SJSA1 (cell line): ENCODE results near the gene POPDC3. TPM values are rescaled to one million over a fixed set of nuclear protein-coding genes. Genes with fewer than 3 reads are reported as not detected.
"Not testable (repeated sequence)": the region's sequence is repeated elsewhere in the genome, so short reads cannot be mapped to it uniquely, and the experiment has no call there.

Source experiments
- DNase-seq, 2 experiments: peaks; one replicate each; pipeline ENCODE4 v3.0.0-alpha.2; 2015 to 2020; ENCODE audit warnings: low spot score in 2 of 2, low read depth in 1 of 2
- H3K27ac ChIP-seq: fragments of 250-450 bp; sonication (Bioruptor Pico); 2 replicates; pipeline ENCODE4 v1.5.1; 2020; ENCODE audit warnings: mild to moderate bottlenecking, moderate library complexity
- H3K27me3 ChIP-seq: fragments of 250-450 bp; sonication (Bioruptor Pico); replicated peaks from 2 replicates; pipeline ENCODE4 v1.5.1; 2020; ENCODE audit warnings: mild to moderate bottlenecking, moderate library complexity
- H3K36me3 ChIP-seq: fragments of 250-450 bp; sonication (Bioruptor Pico); 2 replicates; pipeline ENCODE4 v1.5.1; 2020; ENCODE audit warnings: mild to moderate bottlenecking
- H3K4me1 ChIP-seq: fragments of 250-450 bp; sonication (Bioruptor Pico); replicated peaks from 2 replicates; pipeline ENCODE4 v1.6.1; 2021; ENCODE audit warnings: mild to moderate bottlenecking
- H3K4me3 ChIP-seq: fragments of 250-450 bp; sonication (Bioruptor Pico); 2 replicates; pipeline ENCODE4 v1.5.1; 2020; ENCODE audit warnings: mild to moderate bottlenecking
- H3K9me3 ChIP-seq: fragments of 250-450 bp; sonication (Bioruptor Pico); replicated peaks from 2 replicates; pipeline ENCODE4 v1.5.1; 2020; ENCODE audit warnings: mild to moderate bottlenecking
- total RNA-seq: library from RNA; depleted of rRNA; stranded (reverse); fragments of >200 nt; shearing (Covaris generic); gene quantifications from 2 replicates; pipeline ENCODE4 v1.2.3, GENCODE V29; 2014

The POPDC3 gene
- total RNA-seq, 1 experiment from 2014 or later, result 51.3 TPM

DNA sequence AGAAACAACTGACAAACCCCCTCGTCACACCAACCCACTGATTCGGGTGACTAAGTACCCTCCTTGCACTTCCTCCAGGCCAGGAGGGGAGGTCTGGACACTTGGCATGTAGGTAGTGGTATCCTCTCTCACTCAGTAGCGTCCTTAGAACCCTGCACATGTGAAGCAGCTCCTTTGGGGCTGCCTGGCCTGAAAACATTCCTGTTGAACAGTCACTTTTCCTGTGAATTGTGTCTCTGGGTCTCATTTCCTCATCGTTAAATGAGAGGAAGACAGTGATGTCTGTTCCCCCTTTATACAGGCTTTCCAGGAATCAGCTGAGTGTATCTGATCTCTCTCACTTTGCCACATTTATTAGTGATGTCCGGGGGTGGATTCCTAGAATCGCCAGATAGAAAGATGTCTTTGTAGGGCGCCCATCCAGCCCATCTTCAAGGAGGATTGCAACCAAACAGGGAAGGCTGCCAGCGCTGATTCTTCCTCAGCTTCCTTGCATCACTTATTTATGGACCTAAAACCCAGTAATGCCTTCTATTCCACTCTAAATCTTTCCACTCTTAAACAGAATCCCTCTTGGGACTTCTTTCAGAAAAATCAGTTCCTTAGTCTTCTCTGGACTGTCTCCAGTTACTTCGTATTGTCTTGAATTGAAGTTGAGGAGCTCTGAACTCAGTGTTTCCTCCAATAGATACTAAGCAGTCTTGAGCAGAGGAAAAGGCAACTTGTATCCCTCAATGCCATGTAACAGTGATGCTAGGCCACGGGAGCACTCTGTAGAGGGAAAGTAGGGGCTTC lies 9.4 kb upstream of the POPDC3 start:
- Histone ChIP-seq H3K4me3 (no peak overlapping the region), H3K9me3 (no peaks in the 10 kb centered on the region), H3K4me1 (peaks cover 23% of the 10 kb centered on the region), H3K27ac (no peak overlapping the region), H3K36me3 (no peaks in the 10 kb centered on the region), H3K27me3 (no peaks in the 10 kb centered on the region)
- DNase-seq, result no peak

DNA sequence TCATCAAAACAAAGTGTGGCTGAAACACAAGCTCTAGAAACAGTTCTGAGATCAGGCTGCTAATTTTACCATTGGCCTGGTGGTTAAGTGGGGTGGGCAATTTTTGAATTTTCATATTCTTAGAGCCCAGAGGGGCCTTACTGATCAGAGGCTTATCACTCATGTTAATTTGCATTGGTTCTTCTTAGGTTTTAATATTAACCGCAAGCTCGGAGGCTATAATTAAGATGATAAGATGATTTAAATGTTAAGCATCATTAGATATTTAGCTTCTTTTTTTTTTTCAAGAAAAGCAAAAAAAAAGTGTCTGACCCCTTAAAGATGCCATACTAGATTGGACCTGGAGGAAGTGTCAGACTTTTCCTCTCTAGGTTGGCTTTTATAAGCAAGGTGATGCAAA lies 8.4 kb upstream of the POPDC3 start:
- H3K4me1 ChIP-seq, result peaks cover 28% of the 10 kb centered on the region
- no peaks in the 10 kb centered on the region for H3K36me3 ChIP-seq
- no peaks in the 10 kb centered on the region for H3K9me3 ChIP-seq
- no peaks in the 10 kb centered on the region for H3K27me3 ChIP-seq
- H3K4me3 ChIP-seq, result no peak overlapping the region
- DNase-seq, result no peak
- no peak overlapping the region for H3K27ac ChIP-seq

DNA sequence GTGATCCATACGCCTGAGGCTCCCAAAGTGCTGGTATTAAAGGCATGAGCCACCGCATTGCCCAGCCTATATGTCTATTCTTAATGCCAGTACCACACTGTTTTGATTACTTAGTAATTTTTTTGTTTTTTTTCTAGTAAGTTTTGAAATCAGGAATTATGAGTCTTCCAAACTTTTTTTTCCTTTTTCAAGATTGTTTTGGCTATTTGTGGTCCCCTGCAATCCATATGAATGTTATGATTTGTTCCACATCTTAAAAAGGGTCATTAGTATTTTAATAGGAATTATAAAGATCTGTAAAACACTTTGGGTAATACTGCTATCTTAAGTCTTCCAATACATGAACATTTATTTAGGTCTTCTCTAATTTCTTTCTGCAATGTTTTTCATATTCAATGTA lies 6.8 kb upstream of the POPDC3 start:
- no peaks in the 10 kb centered on the region for H3K9me3 ChIP-seq
- H3K27me3 ChIP-seq, result no peaks in the 10 kb centered on the region
- no peaks in the 10 kb centered on the region for H3K36me3 ChIP-seq
- H3K27ac ChIP-seq, result no peak overlapping the region
- no peak overlapping the region for H3K4me3 ChIP-seq
- H3K4me1 ChIP-seq, result peaks cover 25% of the 10 kb centered on the region
- no peak for DNase-seq

DNA sequence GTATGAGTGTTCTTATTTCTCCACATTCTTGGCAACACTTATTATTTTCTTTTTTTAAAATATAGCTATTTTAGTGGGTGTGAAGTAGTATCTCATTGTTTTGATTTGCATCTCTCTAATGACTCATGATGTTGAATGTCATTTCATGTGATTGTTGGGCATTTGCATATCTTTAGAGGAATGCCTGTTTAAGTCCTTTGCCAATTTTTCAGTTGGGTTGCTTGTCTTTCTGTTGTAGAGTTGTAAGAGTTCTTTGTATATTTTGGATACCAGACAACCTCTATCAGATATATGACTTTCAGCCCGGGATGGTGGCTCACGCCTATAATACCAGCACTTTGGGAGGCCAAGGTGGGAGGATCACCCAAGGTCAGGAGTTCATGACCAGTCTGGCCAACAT lies 5.1 kb upstream of the POPDC3 start:
- no peaks in the 10 kb centered on the region for H3K27me3 ChIP-seq
- DNase-seq, result peak in 1 of 2 experiments; percentile 46
- no peaks in the 10 kb centered on the region for H3K36me3 ChIP-seq
- H3K4me1 ChIP-seq, result peaks cover 25% of the 10 kb centered on the region
- no peak overlapping the region for H3K27ac ChIP-seq
- no peaks in the 10 kb centered on the region for H3K9me3 ChIP-seq
- no peak overlapping the region for H3K4me3 ChIP-seq

DNA sequence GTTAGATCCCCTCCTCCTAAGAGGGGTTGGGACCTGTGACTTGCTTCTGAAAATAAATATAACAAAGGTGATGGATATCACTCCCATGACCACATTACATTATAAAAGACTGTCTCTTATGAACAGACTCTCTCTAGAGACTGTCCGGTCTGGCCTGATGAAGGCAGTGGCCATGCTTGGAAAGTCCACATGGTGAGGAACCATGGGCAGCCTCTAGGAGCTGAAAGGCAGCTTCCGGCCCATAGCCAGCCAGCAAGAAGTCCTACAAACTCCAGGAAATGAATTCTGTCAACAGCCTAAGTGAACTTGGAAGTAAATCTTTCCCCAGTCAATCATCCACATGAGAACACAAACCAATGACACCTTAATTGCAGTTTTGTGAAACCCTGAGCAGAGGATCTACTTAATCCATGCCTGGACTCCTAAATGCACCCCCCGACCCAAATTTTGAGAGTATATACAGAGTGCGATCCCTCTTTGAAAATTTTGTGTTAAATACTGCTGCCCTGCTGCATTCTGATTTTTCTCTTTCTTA lies 2.2 kb upstream of the POPDC3 start:
- H3K9me3 ChIP-seq, result 0 out of 2 replicates have a peak, but pooled peaks cover 3% of the 10 kb centered on the region
- H3K36me3 ChIP-seq, result peaks cover 3% of the 10 kb centered on the region; the same call in 1 of the 2 replicates
- H3K4me1 ChIP-seq, result peaks cover 45% of the 10 kb centered on the region
- H3K27me3 ChIP-seq, result no peaks in the 10 kb centered on the region
- no peak for DNase-seq
- H3K27ac ChIP-seq, result no peak overlapping the region
- no peak overlapping the region for H3K4me3 ChIP-seq

DNA sequence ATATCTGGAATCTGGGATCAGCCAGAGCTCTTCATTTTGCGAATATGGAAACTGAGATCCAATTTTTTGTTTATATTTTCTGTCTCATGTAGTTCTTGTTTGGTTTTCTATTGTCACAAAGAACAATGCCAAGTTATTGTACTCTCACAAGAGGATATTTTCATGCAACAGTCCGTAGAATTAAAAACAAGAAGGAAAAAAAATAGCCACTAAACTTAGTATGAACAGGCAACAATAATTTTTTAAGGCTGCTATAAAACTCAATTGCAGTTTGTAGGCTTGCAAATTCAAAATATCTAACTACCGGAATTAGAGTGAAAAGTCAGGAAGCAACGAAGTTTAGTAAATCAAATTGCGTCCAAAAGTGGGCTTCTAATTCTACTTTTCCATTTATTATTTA lies 1.2 kb downstream of the POPDC3 start:
- Histone ChIP-seq H3K27me3 (no peaks in the 10 kb centered on the region), H3K9me3 (0 out of 2 replicates have a peak, but pooled peaks cover 3% of the 10 kb centered on the region), H3K4me3 (peak overlapping the region; percentile 86), H3K27ac (peak overlapping the region; percentile 85), H3K36me3 (peaks cover 3% of the 10 kb centered on the region; the same call in 1 of the 2 replicates), H3K4me1 (peaks cover 43% of the 10 kb centered on the region)
- DNase-seq, result no peak

DNA sequence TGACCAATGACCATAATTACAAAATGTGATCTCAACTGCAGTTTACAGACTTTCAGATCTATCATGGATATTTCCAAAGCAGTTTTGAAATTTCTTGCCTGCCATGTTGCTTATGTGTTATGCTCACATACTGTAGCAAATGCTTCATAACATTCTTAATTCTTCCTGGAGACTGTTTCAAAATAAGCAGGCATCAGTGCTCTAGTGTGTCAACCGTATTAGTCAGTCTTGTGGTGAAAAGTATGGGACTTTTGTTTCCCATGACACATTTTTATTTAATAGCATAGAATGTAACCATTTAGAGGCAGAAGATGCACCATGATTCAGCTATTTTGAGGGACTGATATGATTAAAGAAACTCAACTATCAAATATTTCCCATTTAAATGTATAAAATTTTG lies 1.7 kb downstream of the POPDC3 start:
- peak in 1 of 2 experiments; percentile 77 for DNase-seq
- 0 out of 2 replicates have a peak, but pooled peaks cover 3% of the 10 kb centered on the region for H3K9me3 ChIP-seq
- no peaks in the 10 kb centered on the region for H3K27me3 ChIP-seq
- H3K36me3 ChIP-seq, result peaks cover 3% of the 10 kb centered on the region; the same call in 1 of the 2 replicates
- H3K4me1 ChIP-seq, result peaks cover 37% of the 10 kb centered on the region
- H3K4me3 ChIP-seq, result peak overlapping the region; percentile 86
- peak overlapping the region; percentile 85 for H3K27ac ChIP-seq

DNA sequence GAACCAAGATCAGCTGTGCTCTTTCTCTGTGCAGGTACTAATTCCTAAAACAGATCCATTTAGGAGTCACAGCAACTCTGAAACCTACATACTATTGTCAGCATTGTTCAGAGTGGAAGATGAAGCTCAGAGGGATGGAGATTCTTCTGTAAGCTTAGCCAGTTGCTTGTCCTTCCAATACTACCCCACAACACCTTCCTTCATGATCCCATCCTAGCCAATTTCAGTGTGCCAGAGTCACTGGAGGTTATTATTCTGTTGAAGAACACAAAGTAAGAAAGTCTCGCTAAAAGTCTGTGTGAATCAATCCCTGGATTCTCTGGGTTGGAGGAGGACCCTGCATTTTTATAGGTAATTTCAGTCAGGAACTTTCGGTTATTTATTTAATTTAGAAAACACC lies 2.3 kb downstream of the POPDC3 start:
- H3K9me3 ChIP-seq, result 0 out of 2 replicates have a peak, but pooled peaks cover 3% of the 10 kb centered on the region
- H3K4me3 ChIP-seq, result no peak overlapping the region
- H3K36me3 ChIP-seq, result peaks cover 3% of the 10 kb centered on the region; the same call in 1 of the 2 replicates
- no peak for DNase-seq
- H3K27me3 ChIP-seq, result no peaks in the 10 kb centered on the region
- peak overlapping the region; percentile 85 for H3K27ac ChIP-seq
- peaks cover 33% of the 10 kb centered on the region for H3K4me1 ChIP-seq

DNA sequence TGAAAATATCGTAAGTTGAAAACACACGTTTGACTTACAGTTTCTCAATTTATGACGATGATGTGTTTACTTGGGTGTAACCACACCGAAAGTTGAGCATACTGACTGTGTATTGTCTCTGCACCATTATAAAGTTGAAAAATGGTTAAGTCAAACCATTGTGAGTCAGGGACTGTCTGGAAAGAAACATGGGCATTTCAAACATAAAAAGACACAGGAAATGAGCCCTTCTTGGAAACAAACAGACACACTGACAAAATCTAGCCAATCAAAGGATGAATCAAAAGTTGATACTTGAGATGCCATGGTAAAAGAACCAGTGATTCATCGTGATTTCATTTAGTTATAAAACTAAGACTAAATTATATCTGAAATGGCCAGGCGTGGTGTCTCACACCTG lies 5.3 kb downstream of the POPDC3 start:
- Histone ChIP-seq H3K36me3 (peaks cover 1% of the 10 kb centered on the region; the same call in 1 of the 2 replicates), H3K4me1 (peaks cover 36% of the 10 kb centered on the region), H3K9me3 (0 out of 2 replicates have a peak, but pooled peaks cover 2% of the 10 kb centered on the region), H3K27ac (peak overlapping the region; percentile 73), H3K4me3 (peak overlapping the region; percentile 9), H3K27me3 (no peaks in the 10 kb centered on the region)
- peak in 1 of 2 experiments; percentile 84 for DNase-seq

DNA sequence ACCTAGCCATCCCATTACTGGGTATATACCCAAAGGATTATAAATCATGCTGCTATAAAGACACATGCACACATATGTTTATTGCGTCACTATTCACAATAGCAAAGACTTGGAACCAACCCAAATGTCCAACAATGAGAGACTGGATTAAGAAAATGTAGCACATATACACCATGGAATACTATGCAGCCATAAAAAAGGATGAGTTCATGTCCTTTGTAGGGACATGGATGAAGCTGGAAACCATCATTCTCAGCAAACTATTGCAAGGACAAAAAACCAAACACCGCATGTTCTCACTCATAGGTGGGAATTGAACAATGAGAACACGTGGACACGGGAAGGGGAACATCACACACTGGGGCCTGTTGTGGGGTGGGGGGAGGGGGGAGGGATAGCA lies 7.3 kb downstream of the POPDC3 start:
- not testable (repeated sequence) for H3K9me3 ChIP-seq, H3K27me3 ChIP-seq, DNase-seq, H3K4me3 ChIP-seq, H3K36me3 ChIP-seq, H3K27ac ChIP-seq
- H3K4me1 ChIP-seq, result peaks cover 19% of the 10 kb centered on the region

DNA sequence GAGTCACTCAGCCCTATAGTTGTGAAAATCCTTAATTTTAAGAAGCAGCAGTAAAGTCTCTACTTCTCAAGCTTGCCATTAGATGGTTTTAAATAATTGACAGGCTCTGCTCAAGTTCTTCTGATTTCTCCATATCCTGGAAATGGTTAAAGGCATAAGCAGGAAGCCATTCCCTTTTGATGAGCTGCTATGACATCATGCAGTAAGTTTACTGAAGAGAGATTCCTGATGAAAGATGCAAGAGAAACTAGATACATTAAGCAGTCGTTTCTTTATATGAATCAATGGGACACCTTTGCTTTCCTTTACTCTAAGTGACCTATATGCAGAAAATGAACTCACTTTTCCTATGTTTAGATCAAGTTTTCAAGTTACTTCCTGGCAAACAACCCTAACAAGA lies 9.8 kb downstream of the POPDC3 start:
- peaks cover 16% of the 10 kb centered on the region for H3K4me1 ChIP-seq
- no peak overlapping the region for H3K27ac ChIP-seq
- DNase-seq, result no peak
- H3K9me3 ChIP-seq, result no peaks in the 10 kb centered on the region
- H3K27me3 ChIP-seq, result no peaks in the 10 kb centered on the region
- H3K36me3 ChIP-seq, result no peaks in the 10 kb centered on the region
- H3K4me3 ChIP-seq, result no peak overlapping the region

DNA sequence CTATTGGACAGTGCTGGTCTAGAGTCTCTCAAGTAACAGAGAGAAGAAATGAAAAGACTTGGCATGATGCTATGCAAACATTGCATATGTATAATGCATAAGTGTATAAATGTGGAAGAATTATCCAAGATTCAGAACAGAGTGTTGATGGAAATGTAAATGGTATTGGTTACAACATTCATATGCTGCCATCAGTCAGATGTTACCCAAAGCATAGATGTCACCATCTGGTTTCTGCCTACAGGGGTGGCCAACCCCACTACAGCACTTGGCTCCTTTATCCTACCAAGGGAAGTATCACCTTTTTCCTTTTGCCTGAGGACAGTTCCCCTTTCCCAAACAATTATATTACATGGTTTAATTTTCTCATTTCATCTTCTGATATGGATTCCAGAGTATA lies 11.9 kb downstream of the POPDC3 start:
- Histone ChIP-seq H3K27me3 (no peaks in the 10 kb centered on the region), H3K4me1 (peaks cover 16% of the 10 kb centered on the region), H3K4me3 (no peak overlapping the region), H3K36me3 (no peaks in the 10 kb centered on the region), H3K9me3 (no peaks in the 10 kb centered on the region), H3K27ac (no peak overlapping the region)
- no peak for DNase-seq

DNA sequence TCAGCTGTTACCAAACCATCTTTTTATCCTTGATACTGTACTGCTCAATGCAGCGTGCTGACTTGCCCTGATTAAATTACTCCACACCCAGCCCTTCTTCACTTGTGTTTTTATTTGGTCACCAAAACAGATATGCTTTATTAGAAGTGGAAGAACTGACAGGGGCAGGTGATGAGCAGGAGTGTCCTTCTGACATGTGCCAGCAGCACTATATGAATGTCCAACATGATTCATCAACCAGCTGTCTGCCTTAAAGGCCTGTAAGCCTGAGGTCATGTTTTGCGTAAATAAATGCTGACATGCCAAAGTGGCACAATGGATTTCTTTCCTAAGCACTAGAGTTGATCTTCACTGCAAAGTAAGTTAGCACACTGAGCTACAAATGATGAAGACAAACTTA lies 15.4 kb downstream of the POPDC3 start:
- H3K27ac ChIP-seq, result no peak overlapping the region
- no peaks in the 10 kb centered on the region for H3K9me3 ChIP-seq
- H3K27me3 ChIP-seq, result no peaks in the 10 kb centered on the region
- peak in 1 of 2 experiments; percentile 28 for DNase-seq
- H3K4me3 ChIP-seq, result no peak overlapping the region
- H3K4me1 ChIP-seq, result peaks cover 9% of the 10 kb centered on the region
- peaks cover 11% of the 10 kb centered on the region for H3K36me3 ChIP-seq

DNA sequence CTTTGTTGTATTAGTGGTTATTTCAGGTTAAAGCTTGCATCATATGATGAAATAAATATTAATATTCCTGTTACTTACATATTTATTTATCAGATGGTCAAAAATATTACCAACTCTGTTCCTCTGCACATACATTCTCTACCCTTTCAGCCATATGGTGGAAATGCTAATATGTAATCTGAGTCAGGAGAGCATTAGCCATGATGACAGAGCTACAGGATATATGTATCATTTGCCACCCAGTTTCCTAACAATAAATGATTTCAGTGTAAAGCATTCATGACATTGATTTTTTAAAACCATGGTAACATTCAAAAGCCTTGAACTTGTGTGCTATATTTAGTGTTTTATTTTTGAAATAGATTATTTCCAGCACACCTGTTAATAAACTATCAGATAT lies 16.6 kb downstream of the POPDC3 start:
- H3K27me3 ChIP-seq, result no peaks in the 10 kb centered on the region
- peaks cover 23% of the 10 kb centered on the region for H3K36me3 ChIP-seq
- no peak overlapping the region for H3K4me3 ChIP-seq
- H3K27ac ChIP-seq, result no peak overlapping the region
- DNase-seq, result no peak
- peaks cover 9% of the 10 kb centered on the region for H3K4me1 ChIP-seq
- no peaks in the 10 kb centered on the region for H3K9me3 ChIP-seq
